GM12878 (cell line): Measurements from ENCODE around the gene ZNF44. TPM values are rescaled to one million over a fixed set of nuclear protein-coding genes. Genes with fewer than 3 reads are reported as not detected.

ENCODE experiments used
- ATF2 ChIP-seq: IDR thresholded peaks from 2 replicates; pipeline ENCODE4 v1.6.1; 2012; ENCODE audit warnings: low read length, inconsistent platforms
- BHLHE40 ChIP-seq, 2 experiments: fragments of 450-650 bp in 1 of 2; IDR thresholded peaks; 2 replicates each; pipeline ENCODE4 v1.6.1; 2011 to 2017; ENCODE audit warnings: low read depth in 2 of 2, borderline replicate concordance in 1 of 2, improper control_type of control experiment in 1 of 2, low read length in 1 of 2, mild to moderate bottlenecking in 1 of 2
- BMI1 ChIP-seq: fragments of 450-650 bp; IDR thresholded peaks from 2 replicates; pipeline ENCODE4 v1.6.1; 2016; ENCODE audit warnings: mild to moderate bottlenecking, moderate library complexity, borderline replicate concordance
- BRCA1 ChIP-seq: IDR thresholded peaks from 2 replicates; pipeline ENCODE4 v1.6.1; 2011; ENCODE audit warnings: low read depth, low read length, improper control_type of control experiment
- CTCF ChIP-seq, 3 experiments: IDR thresholded peaks in 2 of 3; conservative IDR thresholded peaks in 1 of 3; 2 replicates each; pipeline ENCODE4 v1.5.1; 2011; ENCODE audit warnings: low read depth in 3 of 3, low read length in 3 of 3, mild to moderate bottlenecking in 3 of 3, control low read depth in 2 of 3, moderate library complexity in 2 of 3, inconsistent platforms in 1 of 3, mixed read lengths in 1 of 3; ENCODE audit not compliant: control insufficient read depth in 2 of 3, insufficient read depth in 1 of 3; ENCODE audit errors: extremely low read depth in 1 of 3
- ETV6 ChIP-seq, 2 experiments: fragments of 450-650 bp in 1 of 2; IDR thresholded peaks in 1 of 2; conservative IDR thresholded peaks in 1 of 2; 2 replicates each; pipeline ENCODE4 v1.6.1; 2014; ENCODE audit warnings: antibody characterized with exemption in 1 of 2, borderline replicate concordance in 1 of 2, low read depth in 1 of 2, mild to moderate bottlenecking in 1 of 2, moderate library complexity in 1 of 2
- EZH2 ChIP-seq: IDR thresholded peaks from 2 replicates; pipeline ENCODE4 v1.6.1; 2012; ENCODE audit warnings: low read depth, mild to moderate bottlenecking, control low read depth, inconsistent platforms, low read length, borderline replicate concordance; ENCODE audit not compliant: control insufficient read depth
- FOS ChIP-seq: IDR thresholded peaks from 3 replicates; pipeline ENCODE4 v1.6.1; 2011; ENCODE audit warnings: borderline replicate concordance; ENCODE audit not compliant: insufficient read length; ENCODE audit errors: extremely low read depth
- HDGF ChIP-seq: fragments of 450-650 bp; IDR thresholded peaks from 2 replicates; pipeline ENCODE4 v1.6.1; 2016; ENCODE audit warnings: antibody characterized with exemption
- IKZF2 ChIP-seq, 2 experiments: fragments of 450-650 bp; IDR thresholded peaks; 2 replicates each; pipeline ENCODE4 v1.6.1; 2017; ENCODE audit warnings: mild to moderate bottlenecking in 2 of 2, moderate library complexity in 2 of 2
- KDM1A ChIP-seq: fragments of 200-600 bp; sonication (generic); IDR thresholded peaks from 2 replicates; pipeline ENCODE4 v1.6.1; 2016; ENCODE audit warnings: borderline replicate concordance
- KLF5 ChIP-seq: fragments of 450-650 bp; IDR thresholded peaks from 2 replicates; pipeline ENCODE4 v1.6.1; 2014; ENCODE audit warnings: mild to moderate bottlenecking; ENCODE audit not compliant: partially characterized antibody
- MXI1 ChIP-seq: fragments of 150-350 bp; IDR thresholded peaks from 2 replicates; pipeline ENCODE4 v1.6.1; 2011; ENCODE audit warnings: low read depth, mild to moderate bottlenecking, inconsistent platforms, low read length, improper control_type of control experiment
- NRF1 ChIP-seq: conservative IDR thresholded peaks from 2 replicates; pipeline ENCODE4 v1.6.1; 2011; ENCODE audit warnings: mild to moderate bottlenecking, low read depth, low read length, improper control_type of control experiment
- PBX3 ChIP-seq: IDR thresholded peaks from 2 replicates; pipeline ENCODE4 v1.6.1; 2011; ENCODE audit warnings: mild to moderate bottlenecking, low read depth, low read length, moderate library complexity; ENCODE audit not compliant: insufficient replicate concordance
- POLR2A ChIP-seq: IDR thresholded peaks from 2 replicates; pipeline ENCODE4 v1.6.1; 2011; ENCODE audit warnings: low read depth, mild to moderate bottlenecking, low read length
- RBBP5 ChIP-seq: fragments of 200-600 bp; sonication (generic); conservative IDR thresholded peaks from 2 replicates; pipeline ENCODE4 v1.6.1; 2016
- SIX5 ChIP-seq: IDR thresholded peaks from 2 replicates; pipeline ENCODE4 v1.6.1; 2011; ENCODE audit warnings: mild to moderate bottlenecking, low read depth, low read length, moderate library complexity; ENCODE audit not compliant: severe bottlenecking
- SMAD5 ChIP-seq: IDR thresholded peaks from 2 replicates; pipeline ENCODE4 v1.6.1; 2016; ENCODE audit warnings: antibody characterized with exemption, low read depth
- SREBF2 ChIP-seq: IDR thresholded peaks from 2 replicates; pipeline ENCODE4 v1.6.1; 2012; ENCODE audit warnings: mild to moderate bottlenecking, low read length
- SUPT20H ChIP-seq: IDR thresholded peaks from 2 replicates; pipeline ENCODE4 v1.6.1; 2011; ENCODE audit warnings: low read depth, mild to moderate bottlenecking, low read length, moderate library complexity, borderline replicate concordance; ENCODE audit not compliant: control insufficient read depth
- SUZ12 ChIP-seq: fragments of 200-600 bp; sonication (generic); IDR thresholded peaks from one replicate; pipeline ENCODE4 v1.6.1; 2018; ENCODE audit warnings: antibody characterized with exemption, mild to moderate bottlenecking; ENCODE audit not compliant: unreplicated experiment
- TCF12 ChIP-seq: IDR thresholded peaks from 2 replicates; pipeline ENCODE4 v1.6.1; 2011; ENCODE audit warnings: low read depth, mild to moderate bottlenecking, low read length
- USF1 ChIP-seq: IDR thresholded peaks from 2 replicates; pipeline ENCODE4 v1.6.1; 2011; ENCODE audit warnings: borderline replicate concordance, low read depth, mild to moderate bottlenecking, moderate library complexity, mixed read lengths, low read length; ENCODE audit not compliant: insufficient read depth; ENCODE audit errors: extremely low read length
- ZBED1 ChIP-seq: IDR thresholded peaks from 2 replicates; pipeline ENCODE4 v1.6.1; 2016; ENCODE audit warnings: borderline replicate concordance
- ZNF622 ChIP-seq: fragments of 450-650 bp; IDR thresholded peaks from 2 replicates; pipeline ENCODE4 v1.6.1; 2017; ENCODE audit warnings: mild to moderate bottlenecking, inconsistent platforms
- polyA plus RNA-seq, 11 experiments: library from polyadenylated mRNA; depleted of rRNA in 4 of 11; unstranded in 6 of 11; stranded (reverse) in 5 of 11; fragments of >200 nt; fragmentation: Nextera tagmentation in 4 of 11; fragmentation: Illumina TruSeq in 1 of 11; extraction: Ambion mirVana in 4 of 11; extraction: Trizol in 1 of 11; gene quantifications; 1 replicate in 1 of 11; 2 replicates in 10 of 11; pipeline versions ENCODE4 v1.2.1 to v1.2.3, GENCODE V29; 2011 to 2016; ENCODE audit warnings: inconsistent platforms in 2 of 11, missing spikeins in 2 of 11, low read depth in 1 of 11
- total RNA-seq, 4 experiments: library from RNA; depleted of rRNA in 3 of 4; stranded (reverse); fragments of >200 nt in 3 of 4; fragmentation: Illumina TruSeq in 1 of 4; extraction: Trizol in 1 of 4; gene quantifications; 2 replicates each; pipeline versions ENCODE4 v1.2.1 to v1.2.3, GENCODE V29; 2013 to 2021
- TF ChIP-seq, protein P1 (sequence below): IDR thresholded peaks from 2 replicates; pipeline ENCODE4 v1.6.1; 2012; ENCODE audit warnings: low read depth, low read length, improper control_type of control experiment

ZNF44 gene
- total and polyA plus RNA-seq, 10 of the 15 experiments (the other 5 are each of a cell fraction or from before 2014, with no cell fraction given), result 3.7 to 11.3 (median 5.4) TPM

DNA sequence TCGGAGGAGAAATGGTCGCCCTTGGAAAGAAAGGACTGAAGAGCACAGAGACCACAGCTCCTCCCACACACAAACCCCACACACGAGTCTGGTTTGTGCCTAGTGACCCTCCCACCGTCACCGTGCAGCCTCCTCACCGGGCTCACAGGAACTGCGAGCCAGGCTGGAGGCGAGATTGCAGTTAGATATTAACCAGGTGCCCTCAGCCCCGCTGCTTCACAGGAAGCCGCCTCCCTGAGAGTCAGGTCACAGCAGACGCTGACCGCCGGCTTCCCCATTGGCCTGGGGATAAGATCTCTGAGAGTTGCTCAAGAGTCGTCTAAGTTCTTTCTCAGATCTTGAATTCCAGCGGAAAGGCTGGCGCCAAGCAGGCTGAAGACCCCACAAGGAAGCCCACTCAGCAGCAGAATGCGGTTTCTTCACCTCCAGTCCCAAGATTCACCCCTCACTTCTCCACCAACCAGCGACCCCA lies 870 bp downstream of the ZNF44 start (continued):
- TF ChIP-seq USF1 (no peak), ETV6 (conservative IDR thresholded peaks at IDR 0.05 in 1 of 2, IDR thresholded peaks at IDR 0.05 in 1 of 2; ENCODE audit: borderline replicate concordance in 1 of 2, low read depth in 1 of 2) (no peak), FOS (no peak), EZH2 (no peak), ZNF622 (no peak), KDM1A (no peak), ZBED1 (no peak), POLR2A (peak; percentile 70), BMI1 (no peak), TCF12 (0 out of 2 replicates have a peak, but pooled peaks have one; percentile 17), SUZ12 (no peak), HDGF (no peak), SMAD5 (no peak), ATF2 (no peak), NRF1 (no peak), MXI1 (no peak; the same call in 1 of the 2 replicates), SUPT20H (no peak), BRCA1 (no peak), RBBP5 (no peak), IKZF2 (IDR thresholded peaks at IDR 0.05) (peak in 1 of 2 experiments; percentile 43; a peak in 1 of 4 replicates), CTCF (IDR thresholded peaks at IDR 0.05 in 2 of 3, conservative IDR thresholded peaks at IDR 0.05 in 1 of 3; ENCODE audit: control insufficient read depth in 2 of 3, extremely low read depth in 1 of 3, insufficient read depth in 1 of 3, low read depth in 3 of 3, low read length in 3 of 3) (no peak), PBX3 (no peak), SREBF2 (no peak), SIX5 (no peak), BHLHE40 (IDR thresholded peaks at IDR 0.05; ENCODE audit: borderline replicate concordance in 1 of 2, low read depth in 2 of 2, low read length in 1 of 2) (peak; percentile 43 to 82; a peak in 3 of 4 replicates), KLF5 (no peak)
- TF ChIP-seq, protein P1, sequence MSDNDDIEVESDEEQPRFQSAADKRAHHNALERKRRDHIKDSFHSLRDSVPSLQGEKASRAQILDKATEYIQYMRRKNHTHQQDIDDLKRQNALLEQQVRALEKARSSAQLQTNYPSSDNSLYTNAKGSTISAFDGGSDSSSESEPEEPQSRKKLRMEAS, result no peak
